ENCODE results near the gene PEAK1. TPM values are rescaled to one million over a fixed set of nuclear protein-coding genes. Genes with fewer than 3 reads are reported as not detected.
"Not testable (repeated sequence)": the region's sequence is repeated elsewhere in the genome, so short reads cannot be mapped to it uniquely, and the experiment has no call there.

Gene PEAK1
- total RNA-seq, 1 donor from 2014 or later = 34.2 TPM

GRCh38 chr15:77410701-77411618 is 8.9 kb downstream of the PEAK1 start:
- no peaks in the 10 kb centered on the region for H3K27me3 Mint-ChIP-seq
- CTCF ChIA-PET = interaction anchor here (1.2 kb wide), 1 partner anchor 223 kb away, joined by 3 read pairs; no protein-coding TSS in a partner anchor
- peak overlapping the region; percentile 78 for H3K27ac Mint-ChIP-seq

GRCh38 chr15:77410157-77410500 is 9.8 kb downstream of the PEAK1 start:
- Mint-ChIP-seq H3K27ac (peak overlapping the region; percentile 78), H3K4me1 (peaks cover 57% of the 10 kb centered on the region), H3K4me3 (peak overlapping the region; percentile 72)
- ATAC-seq (ENCODE audit: low read depth); H3K36me3 Mint-ChIP-seq (ENCODE audit: low read depth); DNase-seq; intact Hi-C loops (cut with micrococcal nuclease); H3K27me3 Mint-ChIP-seq; H3K9me3 Mint-ChIP-seq: not testable (repeated sequence)
- ChIA-PET POLR2A (interaction anchor here (0.7 to 2.4 kb wide), 3 partner anchors 9 to 43 kb away, joined by 3 to 15 read pairs (median 11); partner anchors contain the start of genes HMG20A and PEAK1), CTCF (interaction anchor here (1.2 to 1.7 kb wide), 3 partner anchors 9 to 222 kb away, joined by 3 to 6 read pairs (median 4); no protein-coding TSS in a partner anchor)

More at GRCh38 chr15:77410701-77411618, 8.9 kb downstream of the PEAK1 start:
- no peak for TF ChIP-seq CTCF (IDR thresholded peaks at IDR 0.05)
- no peak for DNase-seq
- Mint-ChIP-seq H3K36me3 (ENCODE audit: low read depth) (no peaks in the 10 kb centered on the region), H3K4me3 (no peak overlapping the region), H3K9me3 (no peaks in the 10 kb centered on the region), H3K4me1 (peaks cover 52% of the 10 kb centered on the region)
- no peak for ATAC-seq (ENCODE audit: low read depth)
- POLR2A ChIA-PET = interaction anchor here (2.0 to 2.4 kb wide), 2 partner anchors 8 to 11 kb away, joined by 11 to 15 read pairs; partner anchors contain the start of genes HMG20A and PEAK1
- intact Hi-C loops (cut with micrococcal nuclease) = no loop called here

- POLR2A ChIA-PET = interaction anchor here (0.6 to 2.4 kb wide), 5 partner anchors 10 to 134 kb away, joined by 3 to 15 read pairs (median 3); partner anchors contain the start of genes HMG20A and PEAK1
- no peak for DNase-seq
- TF ChIP-seq CTCF (IDR thresholded peaks at IDR 0.05) = no peak
These were observed 10.4 kb downstream of the PEAK1 start for GRCh38 chr15:77409259-77410156.

GRCh38 chr15:77406846-77407245 is 13.1 kb downstream of the PEAK1 start:
- CTCF ChIA-PET = no interaction called here

More at GRCh38 chr15:77409259-77410156, 10.4 kb downstream of the PEAK1 start:
- Mint-ChIP-seq H3K27me3 (no peaks in the 10 kb centered on the region), H3K36me3 (ENCODE audit: low read depth) (no peaks in the 10 kb centered on the region), H3K4me3 (peak overlapping the region; percentile 72), H3K27ac (peak overlapping the region; percentile 78), H3K4me1 (peaks cover 55% of the 10 kb centered on the region), H3K9me3 (no peaks in the 10 kb centered on the region)
- intact Hi-C loops (cut with micrococcal nuclease) = loop anchor here (1.0 kb wide), 1 partner anchor 11 kb away; the partner anchor contains the start of genes HMG20A and PEAK1
- CTCF ChIA-PET = interaction anchor here (1.2 to 1.7 kb wide), 3 partner anchors 9 to 222 kb away, joined by 3 to 6 read pairs (median 4); no protein-coding TSS in a partner anchor
- ATAC-seq (ENCODE audit: low read depth) = peak; percentile 79

GRCh38 chr15:77406173-77406759 is 13.6 kb downstream of the PEAK1 start:
- POLR2A ChIA-PET = interaction anchor here (1.1 to 1.3 kb wide), 2 partner anchors 15 to 19 kb away, joined by 4 to 5 read pairs; partner anchors contain the start of gene HMG20A
- ATAC-seq (ENCODE audit: low read depth) = peak; percentile 28
- H3K27ac Mint-ChIP-seq = peak overlapping the region; percentile 50
- H3K4me3 Mint-ChIP-seq; H3K9me3 Mint-ChIP-seq; H3K36me3 Mint-ChIP-seq (ENCODE audit: low read depth); H3K27me3 Mint-ChIP-seq; intact Hi-C loops (cut with micrococcal nuclease); DNase-seq: not testable (repeated sequence)
- peaks cover 52% of the 10 kb centered on the region for H3K4me1 Mint-ChIP-seq
- CTCF ChIA-PET = interaction anchor here (0.6 kb wide), 1 partner anchor 134 kb away, joined by 3 read pairs; no protein-coding TSS in a partner anchor

More at GRCh38 chr15:77406846-77407245, 13.1 kb downstream of the PEAK1 start:
- H3K27me3 Mint-ChIP-seq = no peaks in the 10 kb centered on the region
- no peaks in the 10 kb centered on the region for H3K36me3 Mint-ChIP-seq (ENCODE audit: low read depth)
- H3K27ac Mint-ChIP-seq = peak overlapping the region; percentile 10
- POLR2A ChIA-PET = interaction anchor here (1.1 to 1.3 kb wide), 2 partner anchors 14 to 19 kb away, joined by 4 to 5 read pairs; partner anchors contain the start of gene HMG20A
- no peak overlapping the region for H3K4me3 Mint-ChIP-seq
- DNase-seq (no peak), ATAC-seq (ENCODE audit: low read depth) (no peak)
- H3K4me1 Mint-ChIP-seq = peaks cover 54% of the 10 kb centered on the region
- no peak for TF ChIP-seq CTCF (IDR thresholded peaks at IDR 0.05)
- H3K9me3 Mint-ChIP-seq = no peaks in the 10 kb centered on the region
- intact Hi-C loops (cut with micrococcal nuclease) = no loop called here
